Fibroblast of lung (primary cell): ENCODE results near the gene SLC30A7. TPM values are rescaled to one million over a fixed set of nuclear protein-coding genes. Genes with fewer than 3 reads are reported as not detected.

Source experiments
- DNase-seq, 2 donors: peaks; one replicate each; pipeline versions ENCODE4 v3.0.0 to v3.0.0-alpha.2; 2010; ENCODE audit warnings: low read depth in 2 of 2
- H2AFZ ChIP-seq: 2 replicates; pipeline ENCODE4 v1.5.1; 2012; ENCODE audit warnings: low read length, control low read depth, inconsistent platforms
- H3K27ac ChIP-seq: 2 replicates; pipeline ENCODE4 v1.5.1; 2011; ENCODE audit warnings: low read length, control low read depth; ENCODE audit not compliant: insufficient read depth
- H3K27me3 ChIP-seq: 2 replicates; pipeline ENCODE4 v1.5.1; 2011; ENCODE audit warnings: mild to moderate bottlenecking, low read length; ENCODE audit not compliant: control insufficient read depth, insufficient read depth
- H3K36me3 ChIP-seq: 2 replicates; pipeline ENCODE4 v1.5.1; 2011; ENCODE audit warnings: low read length; ENCODE audit not compliant: control insufficient read depth, insufficient read depth
- H3K4me1 ChIP-seq: 2 replicates; pipeline ENCODE4 v1.5.1; 2011; ENCODE audit warnings: low read length; ENCODE audit not compliant: control insufficient read depth, insufficient read depth; ENCODE audit errors: extremely low read depth
- H3K4me2 ChIP-seq: 2 replicates; pipeline ENCODE4 v1.5.1; 2011; ENCODE audit warnings: low read length, control low read depth; ENCODE audit not compliant: insufficient read depth; ENCODE audit errors: extremely low read depth
- H3K4me3 ChIP-seq, 4 experiments: fragments of 200-600 bp in 1 of 4; sonication (generic) in 1 of 4; replicated peaks in 1 of 4; 2 replicates each; pipeline ENCODE4 v1.5.1; 2011 to 2016; ENCODE audit warnings: low read length in 4 of 4, low read depth in 3 of 4, mild to moderate bottlenecking in 3 of 4, control low read depth in 2 of 4, inconsistent platforms in 1 of 4, mixed read lengths in 1 of 4; ENCODE audit not compliant: insufficient read depth in 1 of 4; ENCODE audit errors: control extremely low read depth in 1 of 4
- H3K79me2 ChIP-seq: 2 replicates; pipeline ENCODE4 v1.5.1; 2012; ENCODE audit warnings: mild to moderate bottlenecking, low read length, inconsistent platforms; ENCODE audit not compliant: control insufficient read depth, insufficient read depth
- H3K9ac ChIP-seq: 2 replicates; pipeline ENCODE4 v1.5.1; 2011; ENCODE audit warnings: mild to moderate bottlenecking, low read length, control low read depth; ENCODE audit not compliant: insufficient read depth
- H3K9me3 ChIP-seq: 2 replicates; pipeline ENCODE4 v1.5.1; 2012; ENCODE audit warnings: low read depth, low read length; ENCODE audit not compliant: control insufficient read depth, insufficient read depth
- H4K20me1 ChIP-seq: 2 replicates; pipeline ENCODE4 v1.5.1; 2011; ENCODE audit warnings: low read length; ENCODE audit not compliant: control insufficient read depth, insufficient read depth; ENCODE audit errors: extremely low read depth
- CTCF ChIP-seq, 2 donors: IDR thresholded peaks in 1 of 2; conservative IDR thresholded peaks in 1 of 2; 1 replicate in 1 of 2; 2 replicates in 1 of 2; pipeline ENCODE4 v1.5.1; 2011 to 2012; ENCODE audit warnings: low read length in 2 of 2, control low read depth in 1 of 2, inconsistent platforms in 1 of 2, low read depth in 1 of 2, mild to moderate bottlenecking in 1 of 2
- EZH2 ChIP-seq: IDR thresholded peaks from 2 replicates; pipeline ENCODE4 v1.5.1; 2012; ENCODE audit warnings: low read length, control low read depth, mild to moderate bottlenecking; ENCODE audit errors: missing control alignments
- polyA plus RNA-seq, 2 donors: library from polyadenylated mRNA; depleted of rRNA in 1 of 2; stranded (reverse) in 1 of 2; unstranded in 1 of 2; fragments of >200 nt; gene quantifications; 2 replicates each; pipeline ENCODE4 v1.2.1, GENCODE V29; 2011 to 2012; ENCODE audit warnings: missing spikeins in 1 of 2
- total RNA-seq: library from RNA; depleted of rRNA; stranded (reverse); fragments of >200 nt; gene quantifications from 2 replicates; pipeline ENCODE4 v1.2.1, GENCODE V29; 2014

The SLC30A7 gene
- total and polyA plus RNA-seq, 2 donors (not counting 1 experiment from before 2014, with no cell fraction given): 23.1 to 37.4 TPM

GRCh38 chr1:100892554-100892953 lies 3.3 kb upstream of the SLC30A7 start:
- Histone ChIP-seq H3K79me2 (peaks cover 27% of the 10 kb centered on the region), H3K4me2 (peak overlapping the region; percentile 52), H3K4me3 (no peak overlapping the region)

GRCh38 chr1:100893718-100894117 lies 2.2 kb upstream of the SLC30A7 start:
- H2AFZ ChIP-seq: no peak overlapping the region
- H3K9me3 ChIP-seq: no peaks in the 10 kb centered on the region
- H3K4me3 ChIP-seq: peak overlapping the region; percentile 87 to 97 (median 94)
- no peak overlapping the region for H3K9ac ChIP-seq
- H3K4me2 ChIP-seq: peak overlapping the region; percentile 100
- H3K36me3 ChIP-seq: no peaks in the 10 kb centered on the region
- H3K79me2 ChIP-seq: peaks cover 35% of the 10 kb centered on the region
- no peaks in the 10 kb centered on the region for H4K20me1 ChIP-seq
- peaks cover 5% of the 10 kb centered on the region for H3K4me1 ChIP-seq
- no peak for DNase-seq
- H3K27ac ChIP-seq: no peak overlapping the region
- no peaks in the 10 kb centered on the region for H3K27me3 ChIP-seq
- TF ChIP-seq EZH2 (no peak), CTCF (conservative IDR thresholded peaks at IDR 0.05 in 1 of 2, IDR thresholded peaks at IDR 0.05 in 1 of 2; ENCODE audit: low read depth in 1 of 2, low read length in 2 of 2) (no peak)

More at GRCh38 chr1:100892554-100892953, 3.3 kb upstream of the SLC30A7 start:
- no peak for DNase-seq
- Histone ChIP-seq H3K36me3 (no peaks in the 10 kb centered on the region), H2AFZ (no peak overlapping the region), H3K27ac (no peak overlapping the region), H4K20me1 (no peaks in the 10 kb centered on the region), H3K9ac (no peak overlapping the region), H3K9me3 (no peaks in the 10 kb centered on the region), H3K27me3 (no peaks in the 10 kb centered on the region), H3K4me1 (peaks cover 5% of the 10 kb centered on the region)
- TF ChIP-seq CTCF (conservative IDR thresholded peaks at IDR 0.05 in 1 of 2, IDR thresholded peaks at IDR 0.05 in 1 of 2; ENCODE audit: low read depth in 1 of 2, low read length in 2 of 2) (no peak), EZH2 (no peak)

- TF ChIP-seq EZH2: no peak
- no peak for TF ChIP-seq CTCF (conservative IDR thresholded peaks at IDR 0.05 in 1 of 2, IDR thresholded peaks at IDR 0.05 in 1 of 2; ENCODE audit: low read depth in 1 of 2, low read length in 2 of 2)
- no peaks in the 10 kb centered on the region for H3K27me3 ChIP-seq
- H2AFZ ChIP-seq: peak within 1 kb of the TSS; percentile 95
- peak within 1 kb of the TSS; percentile 87 to 97 (median 94) for H3K4me3 ChIP-seq
- peaks cover 5% of the 10 kb centered on the region for H3K4me1 ChIP-seq
- no peaks in the 10 kb centered on the region for H4K20me1 ChIP-seq
- peak within 1 kb of the TSS; percentile 96 for H3K27ac ChIP-seq
- DNase-seq: peak; percentile 70 to 85
- H3K36me3 ChIP-seq: no peaks in the 10 kb centered on the region
- H3K9me3 ChIP-seq: no peaks in the 10 kb centered on the region
- H3K79me2 ChIP-seq: peaks cover 35% of the 10 kb centered on the region
- H3K4me2 ChIP-seq: peak within 1 kb of the TSS; percentile 100
- H3K9ac ChIP-seq: peak within 1 kb of the TSS; percentile 95
Measured at GRCh38 chr1:100894603-100895539, 1.0 kb upstream of the SLC30A7 start, which contains the start of gene EXTL2. Gene EXTL2, minus strand, starts transcription at chr1:100894842. Its CDS starts 6,085 bp downstream, at chr1:100888757.
